B cell (primary cell): Measurements from ENCODE around the gene TAS2R41. TPM values are rescaled to one million over a fixed set of nuclear protein-coding genes. Genes with fewer than 3 reads are reported as not detected.

ENCODE experiments used
- ATAC-seq: fragments of 200-7000 bp; cut with Tn5 transposase; one replicate; pipeline ENCODE4 v1.10.0; 2021; ENCODE audit warnings: low read depth, mild to moderate bottlenecking, moderate number of reproducible peaks, moderate library complexity
- CTCF ChIA-PET: fragments of 350-600 bp; sonication (Branson Sonifier 250); formaldehyde crosslinking; loops from one replicate; lab custom pipeline; 2021; ENCODE audit warnings: antibody characterized with exemption, inconsistent platforms; lab: Charles Lee
- POLR2A ChIA-PET: fragments of 350-600 bp; sonication (Branson Sonifier 250); formaldehyde crosslinking; loops from one replicate; lab custom pipeline; 2021; ENCODE audit warnings: antibody characterized with exemption; lab: Charles Lee
- DNase-seq: peaks from one replicate; pipeline ENCODE4 v3.0.0; 2013
- H2AFZ ChIP-seq: 2 replicates; pipeline ENCODE4 v1.6.1; 2012; ENCODE audit warnings: mild to moderate bottlenecking, low read depth, low read length; ENCODE audit not compliant: insufficient read depth, poor library complexity, severe bottlenecking
- H3K27ac ChIP-seq, 2 donors: 1 replicate in 1 of 2; 2 replicates in 1 of 2; pipeline ENCODE4 v1.5.1; 2012 to 2013; ENCODE audit warnings: low read length in 2 of 2, mild to moderate bottlenecking in 2 of 2, moderate library complexity in 1 of 2
- H3K27me3 ChIP-seq, 4 experiments: fragments of 200-600 bp in 1 of 4; sonication (generic) in 1 of 4; replicated peaks in 1 of 4; 1 replicate in 2 of 4; 2 replicates in 2 of 4; pipeline versions ENCODE4 v1.6.1 to v1.7.0; 2013 to 2016; ENCODE audit warnings: low read length in 3 of 4, mild to moderate bottlenecking in 2 of 4, mixed read lengths in 1 of 4, moderate library complexity in 1 of 4; ENCODE audit not compliant: insufficient read depth in 4 of 4, control insufficient read depth in 3 of 4; ENCODE audit errors: control extremely low read depth in 1 of 4
- H3K36me3 ChIP-seq, 2 experiments: replicated peaks in 1 of 2; 1 replicate in 1 of 2; 2 replicates in 1 of 2; pipeline versions ENCODE4 v1.6.1 to v1.7.1; 2013; ENCODE audit warnings: low read length in 1 of 2; ENCODE audit not compliant: insufficient read depth in 2 of 2, control insufficient read depth in 1 of 2; ENCODE audit errors: control extremely low read depth in 1 of 2, extremely low read depth in 1 of 2
- H3K4me1 ChIP-seq, 2 donors: fragments of 200-600 bp in 1 of 2; sonication (generic) in 1 of 2; 1 replicate in 1 of 2; 2 replicates in 1 of 2; pipeline versions ENCODE4 v1.5.1 to v1.6.1; 2013 to 2017; ENCODE audit warnings: low read length in 2 of 2; ENCODE audit not compliant: control insufficient read depth in 2 of 2, insufficient read depth in 2 of 2
- H3K4me2 ChIP-seq: replicated peaks from 2 replicates; pipeline ENCODE3; 2012; ENCODE audit warnings: mild to moderate bottlenecking, low read depth, low read length; ENCODE audit not compliant: poor library complexity, severe bottlenecking
- H3K4me3 ChIP-seq, 5 experiments: fragments of 200-600 bp in 1 of 5; sonication (generic) in 1 of 5; 1 replicate in 3 of 5; 2 replicates in 2 of 5; pipeline versions ENCODE4 v1.5.1 to v1.7.0; 2011 to 2016; ENCODE audit warnings: low read length in 4 of 5, mild to moderate bottlenecking in 4 of 5, low read depth in 2 of 5, control low read depth in 1 of 5, moderate library complexity in 1 of 5; ENCODE audit not compliant: insufficient read depth in 1 of 5; ENCODE audit errors: control extremely low read depth in 1 of 5, extremely low read depth in 1 of 5
- H3K79me2 ChIP-seq: fragments of 200-600 bp; sonication (generic); one replicate; pipeline ENCODE4 v1.6.0; 2016; ENCODE audit warnings: low read length; ENCODE audit not compliant: control insufficient read depth, insufficient read depth
- H3K9ac ChIP-seq: fragments of 200-600 bp; sonication (generic); 2 replicates; pipeline ENCODE4 v1.6.1; 2017; ENCODE audit warnings: mild to moderate bottlenecking, low read length, moderate library complexity
- H3K9me3 ChIP-seq, 3 donors: one replicate each; pipeline versions ENCODE4 v1.6.1 to v1.7.1; 2013; ENCODE audit warnings: low read length in 2 of 3; ENCODE audit not compliant: control insufficient read depth in 2 of 3, insufficient read depth in 1 of 3; ENCODE audit errors: control extremely low read depth in 1 of 3
- H4K20me1 ChIP-seq: 2 replicates; pipeline ENCODE4 v1.6.0; 2012; ENCODE audit warnings: mild to moderate bottlenecking, low read length; ENCODE audit not compliant: insufficient read depth, control insufficient read depth, poor library complexity, severe bottlenecking
- H3K27ac Mint-ChIP-seq: one replicate; pipeline ENCODE4 v1.8.0; 2021; ENCODE audit warnings: mixed read lengths
- H3K27me3 Mint-ChIP-seq: one replicate; pipeline ENCODE4 v1.8.0; 2021; ENCODE audit warnings: mixed read lengths
- H3K4me1 Mint-ChIP-seq: one replicate; pipeline ENCODE4 v1.8.0; 2021; ENCODE audit warnings: mixed read lengths
- H3K4me3 Mint-ChIP-seq: one replicate; pipeline ENCODE4 v1.8.0; 2021; ENCODE audit warnings: mixed read lengths
- H3K9me3 Mint-ChIP-seq: one replicate; pipeline ENCODE4 v1.8.0; 2022; ENCODE audit warnings: mixed read lengths; ENCODE audit not compliant: insufficient read depth
- EZH2 ChIP-seq: IDR thresholded peaks from 2 replicates; pipeline ENCODE4 v1.6.1; 2012; ENCODE audit warnings: borderline replicate concordance, low read depth, mild to moderate bottlenecking, moderate library complexity, low read length; ENCODE audit not compliant: insufficient read depth, poor library complexity, severe bottlenecking
- WGBS: methylation state at CpG from one replicate; pipeline ENCODE4 v1.1.5; 2013; ENCODE audit warnings: missing lambda C conversion rate; ENCODE audit not compliant: insufficient coverage; 5-methylcytosine and 5-hydroxymethylcytosine counted together
- intact Hi-C: fragments of 100-400 bp; cut with micrococcal nuclease; formaldehyde crosslinking; loops from one replicate; pipeline ENCODE4 v1.10.0; 2022
- polyA plus RNA-seq: library from polyadenylated mRNA; depleted of rRNA; stranded (reverse); fragments of >200 nt; gene quantifications from 2 replicates; pipeline ENCODE4 v1.2.3, GENCODE V29; 2012
- total RNA-seq, 2 donors: library from RNA; stranded (reverse); fragments of 120-200 nt in 1 of 2; gene quantifications; 1 replicate in 1 of 2; 2 replicates in 1 of 2; pipeline versions ENCODE4 v1.2.3 to v1.2.4, GENCODE V29; 2013 to 2022
- TF ChIP-seq, protein P1 (sequence below): fragments of 200-600 bp; IDR thresholded peaks from one replicate; pipeline ENCODE4 v1.8.0; 2022; ENCODE audit warnings: antibody characterized with exemption, mild to moderate bottlenecking

TAS2R41 gene
- total and polyA plus RNA-seq, 2 donors (not counting 1 experiment from before 2014, with no cell fraction given) = not detected

GRCh38 chr7:143435266-143435665 is 42.4 kb upstream of the TAS2R41 start:
- no peak for ATAC-seq
- H3K4me1 Mint-ChIP-seq = peaks cover 2% of the 10 kb centered on the region
- no peaks in the 10 kb centered on the region for H3K9me3 ChIP-seq
- H3K4me3 Mint-ChIP-seq = no peak overlapping the region
- no peaks in the 10 kb centered on the region for H3K36me3 ChIP-seq
- intact Hi-C loops = no loop called here
- H3K79me2 ChIP-seq = no peaks in the 10 kb centered on the region
- no peaks in the 10 kb centered on the region for H4K20me1 ChIP-seq
- no peak overlapping the region for H3K4me2 ChIP-seq
- no peak overlapping the region for H3K9ac ChIP-seq
- peaks cover 0 to 5% (median 0%) of the 10 kb centered on the region in 4 experiments for H3K27me3 ChIP-seq
- H2AFZ ChIP-seq = no peak overlapping the region
- H3K27ac Mint-ChIP-seq = no peak overlapping the region
- POLR2A ChIA-PET = no interaction called here
- no CpG with 5 or more reads among the region's 2 CpGs for WGBS
- CTCF ChIA-PET = interaction anchor here (0.8 to 1.9 kb wide), 2 partner anchors 13 to 19 kb away, joined by 4 to 7 read pairs; no protein-coding TSS in a partner anchor
- H3K27me3 Mint-ChIP-seq = peaks cover 13% of the 10 kb centered on the region
- H3K4me1 ChIP-seq = no peaks in the 10 kb centered on the region
- DNase-seq = no peak
- no peak for TF ChIP-seq EZH2
- TF ChIP-seq, protein P1, sequence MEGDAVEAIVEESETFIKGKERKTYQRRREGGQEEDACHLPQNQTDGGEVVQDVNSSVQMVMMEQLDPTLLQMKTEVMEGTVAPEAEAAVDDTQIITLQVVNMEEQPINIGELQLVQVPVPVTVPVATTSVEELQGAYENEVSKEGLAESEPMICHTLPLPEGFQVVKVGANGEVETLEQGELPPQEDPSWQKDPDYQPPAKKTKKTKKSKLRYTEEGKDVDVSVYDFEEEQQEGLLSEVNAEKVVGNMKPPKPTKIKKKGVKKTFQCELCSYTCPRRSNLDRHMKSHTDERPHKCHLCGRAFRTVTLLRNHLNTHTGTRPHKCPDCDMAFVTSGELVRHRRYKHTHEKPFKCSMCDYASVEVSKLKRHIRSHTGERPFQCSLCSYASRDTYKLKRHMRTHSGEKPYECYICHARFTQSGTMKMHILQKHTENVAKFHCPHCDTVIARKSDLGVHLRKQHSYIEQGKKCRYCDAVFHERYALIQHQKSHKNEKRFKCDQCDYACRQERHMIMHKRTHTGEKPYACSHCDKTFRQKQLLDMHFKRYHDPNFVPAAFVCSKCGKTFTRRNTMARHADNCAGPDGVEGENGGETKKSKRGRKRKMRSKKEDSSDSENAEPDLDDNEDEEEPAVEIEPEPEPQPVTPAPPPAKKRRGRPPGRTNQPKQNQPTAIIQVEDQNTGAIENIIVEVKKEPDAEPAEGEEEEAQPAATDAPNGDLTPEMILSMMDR = no peak
- H3K9me3 Mint-ChIP-seq = no peaks in the 10 kb centered on the region
- H3K4me3 ChIP-seq = no peak overlapping the region
- H3K27ac ChIP-seq = no peak overlapping the region

GRCh38 chr7:143436325-143436946 is 41.2 kb upstream of the TAS2R41 start:
- CTCF ChIA-PET = interaction anchor here (1.9 kb wide), 1 partner anchor 21 kb away, joined by 7 read pairs; no protein-coding TSS in a partner anchor
- TF ChIP-seq, protein P1 = no peak
- TF ChIP-seq EZH2 = no peak
- DNase-seq (no peak), ATAC-seq (no peak)
- Mint-ChIP-seq H3K27me3 (peaks cover 13% of the 10 kb centered on the region), H3K4me3 (no peak overlapping the region), H3K4me1 (peaks cover 2% of the 10 kb centered on the region), H3K9me3 (no peaks in the 10 kb centered on the region), H3K27ac (no peak overlapping the region)
- Histone ChIP-seq H2AFZ (no peak overlapping the region), H3K9ac (no peak overlapping the region), H3K36me3 (no peaks in the 10 kb centered on the region), H3K9me3 (no peaks in the 10 kb centered on the region), H3K4me1 (no peaks in the 10 kb centered on the region), H4K20me1 (no peaks in the 10 kb centered on the region), H3K79me2 (no peaks in the 10 kb centered on the region), H3K4me3 (no peak overlapping the region), H3K27me3 (peaks cover 0 to 5% (median under 1%) of the 10 kb centered on the region in 4 experiments), H3K4me2 (no peak overlapping the region), H3K27ac (no peak overlapping the region)
- POLR2A ChIA-PET = no interaction called here
- 91% methylated on average over 3 of the region's 3 CpGs for WGBS
- intact Hi-C loops = no loop called here
